Right lobe of liver (tissue), 4 donors: ENCODE measurements around the gene RRP8.

ENCODE experiments used
- CTCF ChIP-seq, 4 donors: fragments of 200-600 bp in 3 of 4; fragments of 450-650 bp in 1 of 4; IDR thresholded peaks; one replicate each; pipeline versions ENCODE4 v1.5.1 to v1.8.0; 2016 to 2022; ENCODE audit warnings: antibody characterized with exemption in 4 of 4, mild to moderate bottlenecking in 2 of 4
- POLR2A ChIP-seq: fragments of 450-650 bp; IDR thresholded peaks from one replicate; pipeline ENCODE4 v1.6.1; 2017; ENCODE audit warnings: antibody characterized with exemption, mild to moderate bottlenecking
- donor health status: DM: no; HTN: no; CAD: no.
- donor health status: DM: no; HTN: no; CAD: no.
- donor health status: DM: no; HTN: yes; CAD: no.

GRCh38 chr11:6594142-6594768, 9.2 kb downstream of the RRP8 start:
- no peak for TF ChIP-seq CTCF (IDR thresholded peaks at IDR 0.05)
- no peak for TF ChIP-seq POLR2A
